Measurements from ENCODE around the gene STK24. TPM values are rescaled to one million over a fixed set of nuclear protein-coding genes. Genes with fewer than 3 reads are reported as not detected.

STK24 gene
- total RNA-seq, 2 donors from 2014 or later = 73.0 to 90.1 TPM

- no peak for DNase-seq (ENCODE audit: low spot score)
- Mint-ChIP-seq H3K27me3 (no peaks in the 10 kb centered on the region), H3K27ac (no peak overlapping the region), H3K9me3 (no peaks in the 10 kb centered on the region), H3K4me3 (no peak overlapping the region), H3K4me1 (ENCODE audit: low read depth in 2 of 2) (peaks cover 9 to 22% of the 10 kb centered on the region in 2 donors), H3K36me3 (peaks cover 11% of the 10 kb centered on the region)
- no peak for ATAC-seq
These were observed 126.9 kb downstream of the STK24 start for GRCh38 chr13:98450026-98450425.

DNA sequence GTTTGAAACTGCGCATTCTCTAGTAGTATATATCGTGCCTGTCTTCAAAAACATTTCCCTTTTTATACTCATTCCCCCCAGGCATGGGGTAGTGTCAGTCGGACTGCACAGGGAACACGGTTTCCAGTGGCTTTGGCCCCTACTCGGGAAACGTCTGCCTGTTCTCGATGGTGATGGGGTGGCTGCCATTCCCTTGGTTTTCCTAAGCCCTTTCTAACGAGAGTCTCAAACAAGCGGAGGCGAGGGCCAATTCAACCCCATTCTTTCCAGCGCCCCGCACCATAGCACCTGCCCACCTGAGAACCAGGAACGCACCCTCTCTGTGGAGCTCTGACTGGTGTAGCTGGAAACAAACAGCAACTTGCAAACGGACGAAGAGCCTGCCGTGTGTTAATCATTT is 127.6 kb downstream of the STK24 start:
- Mint-ChIP-seq H3K27me3 (no peaks in the 10 kb centered on the region), H3K4me3 (no peak overlapping the region), H3K27ac (no peak overlapping the region), H3K9me3 (no peaks in the 10 kb centered on the region), H3K4me1 (ENCODE audit: low read depth in 2 of 2) (peaks cover 6 to 20% of the 10 kb centered on the region in 2 donors), H3K36me3 (peaks cover 11% of the 10 kb centered on the region)
- ATAC-seq (no peak), DNase-seq (ENCODE audit: low spot score) (no peak)

DNA sequence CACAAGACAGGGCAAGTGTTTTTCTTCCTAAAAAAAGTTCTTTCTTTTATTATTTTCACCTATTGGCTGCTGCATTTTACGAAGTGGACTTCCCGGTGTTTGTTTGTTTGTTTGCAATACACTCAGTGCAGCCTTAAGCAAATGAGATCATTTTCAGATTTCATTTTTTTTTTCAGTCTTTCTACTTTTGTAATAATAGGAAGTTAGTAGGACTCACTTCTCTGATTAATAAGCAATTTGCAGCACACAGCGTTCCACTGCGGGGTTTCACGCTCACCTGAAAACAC is 128.3 kb downstream of the STK24 start:
- DNase-seq (ENCODE audit: low spot score) (no peak), ATAC-seq (no peak)
- Mint-ChIP-seq H3K4me1 (ENCODE audit: low read depth in 2 of 2) (peaks cover 8 to 19% of the 10 kb centered on the region in 2 donors), H3K4me3 (no peak overlapping the region), H3K9me3 (no peaks in the 10 kb centered on the region), H3K27me3 (no peaks in the 10 kb centered on the region), H3K27ac (no peak overlapping the region), H3K36me3 (peaks cover 11% of the 10 kb centered on the region)

DNA sequence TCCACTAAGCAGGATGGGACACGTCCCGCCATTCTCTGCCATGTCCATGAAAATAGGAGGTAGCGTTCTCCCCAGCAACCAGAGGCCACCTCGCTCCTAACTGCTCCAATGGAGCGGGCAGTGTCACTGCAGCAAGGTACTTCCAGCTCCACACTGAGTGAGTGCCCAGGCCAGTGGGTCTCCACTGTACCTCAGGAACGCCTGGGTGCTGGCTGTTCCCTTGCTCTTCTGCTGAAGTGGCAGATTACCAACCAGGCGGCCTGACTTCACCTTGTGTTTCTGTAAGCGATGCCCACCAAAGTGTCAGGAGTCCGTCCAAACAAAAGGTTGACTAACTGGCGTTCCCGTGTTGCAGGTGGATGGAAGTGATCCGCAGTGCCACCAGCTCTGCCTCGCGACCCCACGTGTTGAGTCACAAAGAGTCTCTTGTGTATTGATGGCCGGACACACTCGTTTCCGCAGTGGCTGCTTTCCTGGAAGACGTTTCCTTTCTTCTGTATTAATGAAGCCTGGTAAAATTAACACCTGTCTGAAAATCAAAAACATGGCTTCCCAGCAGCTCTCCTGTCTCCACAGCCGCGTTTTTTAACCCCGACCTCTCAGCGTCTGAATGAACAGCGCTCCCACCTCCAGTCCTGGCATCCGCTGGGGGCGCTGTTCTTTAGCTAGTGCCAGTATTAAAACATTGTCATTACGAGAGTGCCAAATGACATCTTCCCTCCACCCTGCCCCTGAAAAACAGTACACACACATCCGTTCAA is 128.8 kb downstream of the STK24 start:
- Mint-ChIP-seq H3K36me3 (peaks cover 10% of the 10 kb centered on the region), H3K4me3 (no peak overlapping the region), H3K9me3 (no peaks in the 10 kb centered on the region), H3K27ac (peak overlapping the region in 1 of 2 donors; percentile 16), H3K27me3 (no peaks in the 10 kb centered on the region), H3K4me1 (ENCODE audit: low read depth in 2 of 2) (peaks cover 8 to 19% of the 10 kb centered on the region in 2 donors)
- no peak for ATAC-seq
- no peak for DNase-seq (ENCODE audit: low spot score)

- no peaks in the 10 kb centered on the region for H3K27me3 Mint-ChIP-seq
- no peak for ATAC-seq
- peak overlapping the region in 1 of 2 donors; percentile 16 for H3K27ac Mint-ChIP-seq
- no peak for DNase-seq (ENCODE audit: low spot score)
- H3K4me3 Mint-ChIP-seq = no peak overlapping the region
- peaks cover 8 to 19% of the 10 kb centered on the region in 2 donors for H3K4me1 Mint-ChIP-seq (ENCODE audit: low read depth in 2 of 2)
- H3K36me3 Mint-ChIP-seq = peaks cover 3% of the 10 kb centered on the region
- H3K9me3 Mint-ChIP-seq = no peaks in the 10 kb centered on the region
These were observed 129.8 kb downstream of the STK24 start for GRCh38 chr13:98447130-98447529.

GRCh38 chr13:98446234-98446621 is 130.7 kb downstream of the STK24 start:
- Mint-ChIP-seq H3K27me3 (no peaks in the 10 kb centered on the region), H3K4me3 (no peak overlapping the region), H3K36me3 (no peaks in the 10 kb centered on the region), H3K27ac (peak overlapping the region in 1 of 2 donors; percentile 37), H3K4me1 (ENCODE audit: low read depth in 2 of 2) (peaks cover 8 to 12% of the 10 kb centered on the region in 2 donors), H3K9me3 (no peaks in the 10 kb centered on the region)
- ATAC-seq (no peak), DNase-seq (ENCODE audit: low spot score) (no peak)

GRCh38 chr13:98445340-98446233 is 131.3 kb downstream of the STK24 start:
- Mint-ChIP-seq H3K27me3 (no peaks in the 10 kb centered on the region), H3K9me3 (no peaks in the 10 kb centered on the region), H3K4me1 (ENCODE audit: low read depth in 2 of 2) (peaks cover 8% of the 10 kb centered on the region in 2 donors), H3K36me3 (no peaks in the 10 kb centered on the region), H3K27ac (peak overlapping the region in 1 of 2 donors; percentile 37), H3K4me3 (peak overlapping the region; percentile 27)
- ATAC-seq = peak; percentile 87 to 88
- DNase-seq (ENCODE audit: low spot score) = no peak

- DNase-seq (ENCODE audit: low spot score) (no peak), ATAC-seq (no peak)
- Mint-ChIP-seq H3K4me1 (ENCODE audit: low read depth in 2 of 2) (peaks cover 8% of the 10 kb centered on the region in 2 donors), H3K4me3 (no peak overlapping the region), H3K9me3 (no peaks in the 10 kb centered on the region), H3K27me3 (no peaks in the 10 kb centered on the region), H3K27ac (no peak overlapping the region), H3K36me3 (no peaks in the 10 kb centered on the region)
These were observed 132.5 kb downstream of the STK24 start for GRCh38 chr13:98444381-98444780.

DNA sequence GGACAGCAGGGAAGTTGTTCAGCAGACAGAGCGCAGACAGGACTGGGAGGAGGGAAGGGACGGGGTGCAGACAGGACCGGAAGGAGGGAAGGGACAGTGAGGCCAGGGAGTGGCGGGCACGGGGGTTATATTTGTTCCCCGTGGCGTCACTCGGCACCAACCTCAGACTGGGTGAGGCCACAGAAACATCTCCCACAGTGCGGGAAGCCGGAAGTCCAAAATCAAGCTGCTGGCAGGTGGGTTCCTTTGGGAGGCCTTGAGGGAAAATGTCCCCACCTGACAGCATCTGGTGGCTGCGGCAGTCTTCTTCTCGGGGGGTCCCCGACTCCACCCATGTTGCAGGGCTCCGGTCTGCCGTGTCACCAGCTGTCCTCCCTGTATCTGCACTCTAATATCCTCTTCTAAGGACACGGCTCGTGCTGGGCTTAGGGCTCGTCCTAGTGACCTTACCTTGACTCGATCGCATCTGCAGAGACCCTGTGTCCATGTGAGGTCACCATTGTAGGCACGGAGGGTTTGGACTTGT is 133.0 kb downstream of the STK24 start:
- peaks cover 8% of the 10 kb centered on the region in 2 donors for H3K4me1 Mint-ChIP-seq (ENCODE audit: low read depth in 2 of 2)
- no peak for ATAC-seq
- H3K27ac Mint-ChIP-seq = no peak overlapping the region
- H3K4me3 Mint-ChIP-seq = no peak overlapping the region
- H3K9me3 Mint-ChIP-seq = no peaks in the 10 kb centered on the region
- no peaks in the 10 kb centered on the region for H3K36me3 Mint-ChIP-seq
- no peaks in the 10 kb centered on the region for H3K27me3 Mint-ChIP-seq
- no peak for DNase-seq (ENCODE audit: low spot score)

DNA sequence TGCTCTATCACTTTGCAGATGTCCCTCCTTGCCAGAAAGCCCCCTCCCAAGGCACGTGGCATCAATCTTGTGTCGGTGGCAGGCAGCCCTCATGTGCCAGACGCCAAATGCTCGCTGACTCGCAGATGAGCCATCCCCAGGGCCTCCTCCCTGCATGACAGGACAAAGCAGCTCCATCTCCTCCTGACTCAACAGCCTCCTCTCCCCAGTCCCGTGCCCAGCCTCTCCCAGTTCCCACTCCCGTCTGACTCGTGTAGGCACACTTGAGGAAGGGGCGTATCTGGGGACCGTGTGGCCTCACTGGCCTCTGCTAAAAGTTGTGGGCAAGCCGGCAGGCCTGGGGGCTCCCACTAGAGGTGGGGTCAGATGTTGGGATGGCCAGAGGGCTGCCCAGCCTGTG is 133.6 kb downstream of the STK24 start:
- no peak for ATAC-seq
- Mint-ChIP-seq H3K36me3 (no peaks in the 10 kb centered on the region), H3K9me3 (no peaks in the 10 kb centered on the region), H3K4me3 (no peak overlapping the region), H3K27me3 (no peaks in the 10 kb centered on the region), H3K4me1 (ENCODE audit: low read depth in 2 of 2) (peaks cover 8% of the 10 kb centered on the region in 2 donors), H3K27ac (no peak overlapping the region)
- DNase-seq (ENCODE audit: low spot score) = no peak

- ATAC-seq (no peak), DNase-seq (ENCODE audit: low spot score) (no peak)
- no peak overlapping the region for H3K27ac Mint-ChIP-seq
- H3K4me3 Mint-ChIP-seq = no peak overlapping the region
- peaks cover 8% of the 10 kb centered on the region in 2 donors for H3K4me1 Mint-ChIP-seq (ENCODE audit: low read depth in 2 of 2)
- no peaks in the 10 kb centered on the region for H3K9me3 Mint-ChIP-seq
- no peaks in the 10 kb centered on the region for H3K27me3 Mint-ChIP-seq
- H3K36me3 Mint-ChIP-seq = no peaks in the 10 kb centered on the region
These were observed 134.3 kb downstream of the STK24 start for GRCh38 chr13:98442391-98443230.

DNA sequence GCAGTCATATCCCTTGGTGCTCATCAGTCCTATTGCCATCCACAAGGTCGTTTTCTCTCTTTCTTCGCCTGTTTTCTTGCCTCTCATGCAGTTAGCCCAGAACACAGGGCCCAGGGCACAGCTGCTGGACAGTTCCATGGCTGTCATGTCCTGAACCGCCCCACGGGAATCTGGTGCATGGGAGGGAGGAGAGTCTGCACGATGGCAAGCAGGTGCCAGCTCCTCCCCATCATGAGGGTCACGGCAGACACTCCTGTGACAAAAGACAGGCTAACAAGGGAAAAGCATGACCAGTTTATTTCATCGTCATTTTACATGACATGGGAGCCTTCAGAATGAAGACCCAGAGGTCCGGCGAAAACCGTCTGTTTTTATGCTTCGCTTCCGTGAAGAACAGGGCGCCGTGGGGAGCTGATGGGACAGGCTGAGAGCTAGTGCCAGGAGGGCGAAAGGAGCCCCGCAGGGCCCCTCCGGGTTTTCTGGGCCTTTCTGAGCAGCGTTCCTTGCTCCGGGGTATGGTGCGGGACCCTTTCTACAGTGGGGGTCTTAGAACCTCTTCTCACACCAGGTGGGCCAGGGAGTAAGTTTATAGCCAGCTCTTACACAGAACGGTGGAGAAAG is 135.7 kb downstream of the STK24 start:
- Mint-ChIP-seq H3K27ac (no peak overlapping the region), H3K27me3 (peaks cover 0 to 3% of the 10 kb centered on the region in 2 donors), H3K4me3 (no peak overlapping the region), H3K9me3 (no peaks in the 10 kb centered on the region), H3K4me1 (ENCODE audit: low read depth in 2 of 2) (peaks cover 6 to 8% of the 10 kb centered on the region in 2 donors), H3K36me3 (no peaks in the 10 kb centered on the region)
- ATAC-seq = no peak
- DNase-seq (ENCODE audit: low spot score) = no peak

DNA sequence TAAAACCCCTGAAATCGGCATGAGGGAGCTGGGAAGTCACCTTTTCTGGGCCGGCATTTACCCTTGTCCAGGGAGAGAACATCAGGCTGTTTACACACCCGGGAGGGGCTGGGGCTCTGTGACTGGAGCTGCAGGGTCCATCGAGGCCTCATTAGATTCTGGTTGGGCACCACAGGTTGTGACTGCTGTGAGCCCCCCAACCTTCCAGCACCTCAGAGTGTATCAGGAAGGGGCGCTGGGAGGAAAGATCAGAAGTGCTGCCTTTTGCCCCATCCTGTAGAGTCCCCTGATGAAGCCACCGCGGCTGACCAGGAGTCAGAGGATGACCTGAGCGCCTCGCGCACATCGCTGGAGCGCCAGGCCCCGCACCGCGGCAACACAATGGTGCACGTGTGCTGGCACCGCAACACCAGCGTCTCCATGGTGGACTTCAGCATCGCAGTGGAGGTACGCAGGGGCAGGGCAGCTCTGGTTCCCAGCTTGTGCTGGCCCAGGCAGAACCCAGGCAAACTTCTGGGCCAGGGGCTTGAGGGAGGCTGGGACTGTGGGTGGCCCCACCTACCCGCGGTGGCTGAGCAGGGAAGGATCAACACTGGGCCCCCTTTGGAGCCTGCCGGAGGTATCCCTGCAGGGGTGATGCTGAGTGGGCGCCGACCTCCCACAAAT is 136.4 kb downstream of the STK24 start:
- Mint-ChIP-seq H3K27me3 (peaks cover 0 to 3% of the 10 kb centered on the region in 2 donors), H3K27ac (no peak overlapping the region), H3K4me3 (no peak overlapping the region), H3K9me3 (no peaks in the 10 kb centered on the region), H3K36me3 (no peaks in the 10 kb centered on the region), H3K4me1 (ENCODE audit: low read depth in 2 of 2) (peaks cover 5 to 6% of the 10 kb centered on the region in 2 donors)
- DNase-seq (ENCODE audit: low spot score) (no peak), ATAC-seq (no peak)

Data from natural killer cell treated with Interleukin-12 subunit alpha and Interleukin-12 subunit beta and Interleukin-15 and Interleukin-18, amount 100 ng/mL, for 72 hours (primary cell).